ENCODE results near the gene TRIM44.

The TRIM44 gene

GRCh38 chr11:35785287-35786167 is 123.0 kb downstream of the TRIM44 start:
- H3K23ac ChIP-seq (ENCODE audit: low read depth, low read length, poor library complexity), result no peak overlapping the region
- no peaks in the 10 kb centered on the region for H3K79me1 ChIP-seq (ENCODE audit: low read depth, low read length)
- H2BK5ac ChIP-seq (ENCODE audit: low read length), result no peak overlapping the region
- no peaks in the 10 kb centered on the region for H3K9me3 ChIP-seq (replicated peaks in 1 of 2; ENCODE audit: control insufficient read depth in 2 of 2, insufficient read depth in 1 of 2, low read depth in 1 of 2, low read length in 2 of 2)
- H2AK5ac ChIP-seq (ENCODE audit: low read depth, low read length), result no peak overlapping the region
- no peak overlapping the region for H4K8ac ChIP-seq (ENCODE audit: low read depth, low read length)
- no peak overlapping the region for H2BK15ac ChIP-seq (ENCODE audit: low read length)
- no CpG with 5 or more reads among the region's 4 CpGs for WGBS, 2 donors (ENCODE audit: extremely low coverage in 2 of 2, insufficient read length in 2 of 2, insufficient replicate concordance in 1 of 2)
- no peak overlapping the region for H3K4me2 ChIP-seq (ENCODE audit: insufficient read depth, low read length, poor library complexity, severe bottlenecking)
- no peak overlapping the region for H2BK12ac ChIP-seq (ENCODE audit: low read length)
- no peak overlapping the region for H3K18ac ChIP-seq (ENCODE audit: low read length)
- H3K14ac ChIP-seq (ENCODE audit: low read length), result no peak overlapping the region
- no peaks in the 10 kb centered on the region for H3K36me3 ChIP-seq (replicated peaks in 1 of 2; ENCODE audit: control insufficient read depth in 2 of 2, insufficient read depth in 2 of 2, low read length in 2 of 2)
- no peak overlapping the region for H4K91ac ChIP-seq (ENCODE audit: low read depth, low read length, poor library complexity)
- peaks cover 15 to 22% of the 10 kb centered on the region in 2 donors for H3K4me1 ChIP-seq (ENCODE audit: control insufficient read depth in 2 of 2, insufficient read depth in 1 of 2, low read depth in 1 of 2, low read length in 2 of 2)
- H3K27ac ChIP-seq (replicated peaks; ENCODE audit: low read length), result peak overlapping the region; percentile 21
- no peak overlapping the region for H2BK120ac ChIP-seq (ENCODE audit: low read depth, low read length)
- no peak overlapping the region for H3K4ac ChIP-seq (ENCODE audit: low read length)
- DNase-seq (ENCODE audit: low spot score), result no peak
- H2AFZ ChIP-seq (ENCODE audit: low read length), result no peak overlapping the region
- H3K9ac ChIP-seq (ENCODE audit: low read depth, low read length, poor library complexity), result no peak overlapping the region
- H3K4me3 ChIP-seq (ENCODE audit: low read length in 2 of 2), result no peak overlapping the region
- H3K27me3 ChIP-seq (ENCODE audit: control insufficient read depth in 3 of 3, insufficient read depth in 3 of 3, low read depth in 1 of 3, low read length in 3 of 3), result no peaks in the 10 kb centered on the region

- no peak overlapping the region for H3K4me2 ChIP-seq (ENCODE audit: insufficient read depth, low read length, poor library complexity, severe bottlenecking)
- no peak for DNase-seq (ENCODE audit: low spot score)
- H2BK120ac ChIP-seq (ENCODE audit: low read depth, low read length), result no peak overlapping the region
- H3K4me3 ChIP-seq (ENCODE audit: low read length in 2 of 2), result no peak overlapping the region
- no peak overlapping the region for H2BK15ac ChIP-seq (ENCODE audit: low read length)
- H3K4me1 ChIP-seq (ENCODE audit: control insufficient read depth in 2 of 2, insufficient read depth in 1 of 2, low read depth in 1 of 2, low read length in 2 of 2), result peaks cover 15 to 20% of the 10 kb centered on the region in 2 donors
- no peak overlapping the region for H2AK5ac ChIP-seq (ENCODE audit: low read depth, low read length)
- no peak overlapping the region for H3K4ac ChIP-seq (ENCODE audit: low read length)
- no peaks in the 10 kb centered on the region for H3K27me3 ChIP-seq (ENCODE audit: control insufficient read depth in 3 of 3, insufficient read depth in 3 of 3, low read depth in 1 of 3, low read length in 3 of 3)
- no peak overlapping the region for H2BK12ac ChIP-seq (ENCODE audit: low read length)
- no peak overlapping the region for H3K14ac ChIP-seq (ENCODE audit: low read length)
- no peaks in the 10 kb centered on the region for H3K79me1 ChIP-seq (ENCODE audit: low read depth, low read length)
- no peaks in the 10 kb centered on the region for H3K36me3 ChIP-seq (replicated peaks in 1 of 2; ENCODE audit: control insufficient read depth in 2 of 2, insufficient read depth in 2 of 2, low read length in 2 of 2)
- H2BK5ac ChIP-seq (ENCODE audit: low read length), result no peak overlapping the region
- no peak overlapping the region for H3K9ac ChIP-seq (ENCODE audit: low read depth, low read length, poor library complexity)
- no peaks in the 10 kb centered on the region for H3K9me3 ChIP-seq (replicated peaks in 1 of 2; ENCODE audit: control insufficient read depth in 2 of 2, insufficient read depth in 1 of 2, low read depth in 1 of 2, low read length in 2 of 2)
- H3K23ac ChIP-seq (ENCODE audit: low read depth, low read length, poor library complexity), result no peak overlapping the region
- H3K27ac ChIP-seq (replicated peaks; ENCODE audit: low read length), result no peak overlapping the region
- H3K18ac ChIP-seq (ENCODE audit: low read length), result no peak overlapping the region
- H4K91ac ChIP-seq (ENCODE audit: low read depth, low read length, poor library complexity), result no peak overlapping the region
- H4K8ac ChIP-seq (ENCODE audit: low read depth, low read length), result no peak overlapping the region
- H2AFZ ChIP-seq (ENCODE audit: low read length), result no peak overlapping the region
These were observed 123.6 kb downstream of the TRIM44 start for GRCh38 chr11:35786188-35786587.

GRCh38 chr11:35787013-35787504 is 124.5 kb downstream of the TRIM44 start:
- Histone ChIP-seq H4K91ac (ENCODE audit: low read depth, low read length, poor library complexity) (no peak overlapping the region), H3K23ac (ENCODE audit: low read depth, low read length, poor library complexity) (no peak overlapping the region), H3K4me3 (ENCODE audit: low read length in 2 of 2) (no peak overlapping the region), H3K4me2 (ENCODE audit: insufficient read depth, low read length, poor library complexity, severe bottlenecking) (no peak overlapping the region), H3K9me3 (replicated peaks in 1 of 2; ENCODE audit: control insufficient read depth in 2 of 2, insufficient read depth in 1 of 2, low read depth in 1 of 2, low read length in 2 of 2) (no peaks in the 10 kb centered on the region), H3K14ac (ENCODE audit: low read length) (no peak overlapping the region), H3K4ac (ENCODE audit: low read length) (no peak overlapping the region), H3K27ac (replicated peaks; ENCODE audit: low read length) (no peak overlapping the region), H3K27me3 (ENCODE audit: control insufficient read depth in 3 of 3, insufficient read depth in 3 of 3, low read depth in 1 of 3, low read length in 3 of 3) (no peaks in the 10 kb centered on the region), H2BK120ac (ENCODE audit: low read depth, low read length) (no peak overlapping the region), H4K8ac (ENCODE audit: low read depth, low read length) (no peak overlapping the region), H2BK5ac (ENCODE audit: low read length) (no peak overlapping the region), H2AK5ac (ENCODE audit: low read depth, low read length) (no peak overlapping the region), H2AFZ (ENCODE audit: low read length) (no peak overlapping the region), H2BK15ac (ENCODE audit: low read length) (no peak overlapping the region), H3K36me3 (replicated peaks in 1 of 2; ENCODE audit: control insufficient read depth in 2 of 2, insufficient read depth in 2 of 2, low read length in 2 of 2) (peaks cover 0 to 2% of the 10 kb centered on the region in 2 donors), H2BK12ac (ENCODE audit: low read length) (no peak overlapping the region), H3K4me1 (ENCODE audit: control insufficient read depth in 2 of 2, insufficient read depth in 1 of 2, low read depth in 1 of 2, low read length in 2 of 2) (peaks cover 15 to 20% of the 10 kb centered on the region in 2 donors), H3K9ac (ENCODE audit: low read depth, low read length, poor library complexity) (no peak overlapping the region), H3K79me1 (ENCODE audit: low read depth, low read length) (peaks cover 2% of the 10 kb centered on the region), H3K18ac (ENCODE audit: low read length) (no peak overlapping the region)
- WGBS, 2 donors (ENCODE audit: extremely low coverage in 2 of 2, insufficient read length in 2 of 2, insufficient replicate concordance in 1 of 2), result no CpG with 5 or more reads among the region's 7 CpGs
- DNase-seq (ENCODE audit: low spot score), result no peak

GRCh38 chr11:35787626-35788025 is 125.1 kb downstream of the TRIM44 start:
- H2AK5ac ChIP-seq (ENCODE audit: low read depth, low read length), result no peak overlapping the region
- H2BK120ac ChIP-seq (ENCODE audit: low read depth, low read length), result no peak overlapping the region
- H4K8ac ChIP-seq (ENCODE audit: low read depth, low read length), result no peak overlapping the region
- H3K9me3 ChIP-seq (replicated peaks in 1 of 2; ENCODE audit: control insufficient read depth in 2 of 2, insufficient read depth in 1 of 2, low read depth in 1 of 2, low read length in 2 of 2), result no peaks in the 10 kb centered on the region
- no peak overlapping the region for H3K9ac ChIP-seq (ENCODE audit: low read depth, low read length, poor library complexity)
- no peak overlapping the region for H2AFZ ChIP-seq (ENCODE audit: low read length)
- no CpG with 5 or more reads among the region's 1 CpG for WGBS, 2 donors (ENCODE audit: extremely low coverage in 2 of 2, insufficient read length in 2 of 2, insufficient replicate concordance in 1 of 2)
- H3K27me3 ChIP-seq (ENCODE audit: control insufficient read depth in 3 of 3, insufficient read depth in 3 of 3, low read depth in 1 of 3, low read length in 3 of 3), result no peaks in the 10 kb centered on the region
- DNase-seq (ENCODE audit: low spot score), result no peak
- no peak overlapping the region for H3K27ac ChIP-seq (replicated peaks; ENCODE audit: low read length)
- no peak overlapping the region for H3K23ac ChIP-seq (ENCODE audit: low read depth, low read length, poor library complexity)
- no peak overlapping the region for H3K4me2 ChIP-seq (ENCODE audit: insufficient read depth, low read length, poor library complexity, severe bottlenecking)
- H3K4me3 ChIP-seq (ENCODE audit: low read length in 2 of 2), result no peak overlapping the region
- peaks cover 2% of the 10 kb centered on the region for H3K79me1 ChIP-seq (ENCODE audit: low read depth, low read length)
- H3K36me3 ChIP-seq (replicated peaks in 1 of 2; ENCODE audit: control insufficient read depth in 2 of 2, insufficient read depth in 2 of 2, low read length in 2 of 2), result peaks cover 0 to 2% of the 10 kb centered on the region in 2 donors
- H2BK12ac ChIP-seq (ENCODE audit: low read length), result no peak overlapping the region
- H4K91ac ChIP-seq (ENCODE audit: low read depth, low read length, poor library complexity), result no peak overlapping the region
- H2BK15ac ChIP-seq (ENCODE audit: low read length), result no peak overlapping the region
- H3K14ac ChIP-seq (ENCODE audit: low read length), result no peak overlapping the region
- no peak overlapping the region for H3K4ac ChIP-seq (ENCODE audit: low read length)
- H2BK5ac ChIP-seq (ENCODE audit: low read length), result no peak overlapping the region
- H3K18ac ChIP-seq (ENCODE audit: low read length), result no peak overlapping the region
- peaks cover 15 to 20% of the 10 kb centered on the region in 2 donors for H3K4me1 ChIP-seq (ENCODE audit: control insufficient read depth in 2 of 2, insufficient read depth in 1 of 2, low read depth in 1 of 2, low read length in 2 of 2)
